PC-3 (cell line): ENCODE data around the gene TMEM130. TPM values are rescaled to one million over a fixed set of nuclear protein-coding genes. Genes with fewer than 3 reads are reported as not detected.
A peak's percentile ranks its signal among the peaks of the same experiment; 100 is the strongest.

Experiments
- ATAC-seq: fragments of 200-7000 bp; cut with Tn5 transposase; 2 replicates; pipeline ENCODE4 v1.9.1; 2020; ENCODE audit warnings: mild to moderate bottlenecking, moderate library complexity
- BruUV-seq: library from RNA; stranded (reverse); fragments of 400-500 nt; replicated peaks from 2 replicates; lab custom pipeline; 2021; lab: Mats Ljungman, UMichigan
- CTCF ChIA-PET: fragments of 300-600 bp; sonication (Branson Sonifier 250); formaldehyde crosslinking; loops from one replicate; lab custom pipeline; 2022; ENCODE audit warnings: antibody characterized with exemption; lab: Charles Lee
- POLR2A ChIA-PET: fragments of 300-600 bp; sonication (Branson Sonifier 250); formaldehyde crosslinking; loops from one replicate; lab custom pipeline; 2022; ENCODE audit warnings: antibody characterized with exemption; ENCODE audit not compliant: unreplicated experiment; lab: Charles Lee
- DNase-seq: peaks from one replicate; pipeline ENCODE4 v3.0.0-alpha.2; 2015
- H2AFZ ChIP-seq: fragments of 300-600 bp; sonication (generic); 2 replicates; pipeline ENCODE4 v1.6.0; 2016; ENCODE audit warnings: antibody characterized with exemption, low read length
- H3F3A ChIP-seq: fragments of 300-600 bp; sonication (generic); one replicate; pipeline ENCODE4 v1.6.0; 2017; ENCODE audit warnings: antibody characterized with exemption, low read length, control low read depth, mild to moderate bottlenecking; ENCODE audit not compliant: unreplicated experiment
- H3K27ac ChIP-seq: fragments of 300-600 bp; sonication (generic); 2 replicates; pipeline ENCODE4 v1.5.1; 2016; ENCODE audit warnings: mild to moderate bottlenecking, low read length
- H3K27me3 ChIP-seq: fragments of 300-600 bp; sonication (generic); 2 replicates; pipeline ENCODE4 v1.6.1; 2016; ENCODE audit warnings: low read length, mixed read lengths
- H3K36me3 ChIP-seq: fragments of 300-600 bp; sonication (generic); 2 replicates; pipeline ENCODE4 v1.6.1; 2016; ENCODE audit warnings: low read depth, mixed run types, low read length, mixed read lengths
- H3K4me1 ChIP-seq: fragments of 300-600 bp; sonication (generic); 2 replicates; pipeline ENCODE4 v1.5.1; 2016; ENCODE audit warnings: low read length; ENCODE audit not compliant: insufficient read depth
- H3K4me2 ChIP-seq: fragments of 300-600 bp; sonication (generic); 2 replicates; pipeline ENCODE4 v1.6.0; 2016; ENCODE audit warnings: low read length
- H3K4me3 ChIP-seq: fragments of 300-600 bp; sonication (generic); 2 replicates; pipeline ENCODE4 v1.5.1; 2016; ENCODE audit warnings: mild to moderate bottlenecking, low read length, mixed read lengths
- H3K79me2 ChIP-seq: fragments of 300-600 bp; sonication (generic); 2 replicates; pipeline ENCODE4 v1.6.1; 2017; ENCODE audit warnings: low read length, mixed read lengths
- H3K9ac ChIP-seq: fragments of 300-600 bp; sonication (generic); 2 replicates; pipeline ENCODE4 v1.6.0; 2016; ENCODE audit warnings: mild to moderate bottlenecking, low read length
- H3K9me2 ChIP-seq: fragments of 300-600 bp; sonication (generic); replicated peaks from 2 replicates; pipeline ENCODE4 v1.6.1; 2016; ENCODE audit warnings: mixed run types, low read length, mixed read lengths
- H3K9me3 ChIP-seq: fragments of 300-600 bp; sonication (generic); 2 replicates; pipeline ENCODE4 v1.6.1; 2016; ENCODE audit warnings: low read length, mixed read lengths
- H4K20me1 ChIP-seq: fragments of 300-600 bp; sonication (generic); 2 replicates; pipeline ENCODE4 v1.6.1; 2016; ENCODE audit warnings: low read length, mixed read lengths
- EZH2 ChIP-seq: fragments of 300-600 bp; sonication (generic); IDR thresholded peaks from one replicate; pipeline ENCODE4 v1.6.1; 2017; ENCODE audit warnings: antibody characterized with exemption, mild to moderate bottlenecking, low read length; ENCODE audit not compliant: unreplicated experiment
- EZH2phosphoT487 ChIP-seq: fragments of 300-600 bp; sonication (generic); IDR thresholded peaks from 2 replicates; pipeline ENCODE4 v1.6.1; 2018; ENCODE audit warnings: mild to moderate bottlenecking, antibody characterized with exemption, low read length, borderline replicate concordance
- intact Hi-C: fragments of 100-400 bp; cut with micrococcal nuclease; formaldehyde crosslinking; loops from 2 replicates; pipeline ENCODE4 v1.9.0; 2023
- total RNA-seq: library from RNA; depleted of rRNA; stranded (reverse); fragments of >200 nt; gene quantifications from 2 replicates; pipeline ENCODE4 v1.2.3, GENCODE V29; 2014
- TF ChIP-seq, protein P1 (sequence below): fragments of 300-600 bp; sonication (generic); conservative IDR thresholded peaks from 2 replicates; pipeline ENCODE4 v1.5.1; 2017; ENCODE audit warnings: antibody characterized with exemption, low read depth, mild to moderate bottlenecking, low read length

TMEM130 gene
- total RNA-seq, 1 experiment from 2014 or later, result not detected

DNA sequence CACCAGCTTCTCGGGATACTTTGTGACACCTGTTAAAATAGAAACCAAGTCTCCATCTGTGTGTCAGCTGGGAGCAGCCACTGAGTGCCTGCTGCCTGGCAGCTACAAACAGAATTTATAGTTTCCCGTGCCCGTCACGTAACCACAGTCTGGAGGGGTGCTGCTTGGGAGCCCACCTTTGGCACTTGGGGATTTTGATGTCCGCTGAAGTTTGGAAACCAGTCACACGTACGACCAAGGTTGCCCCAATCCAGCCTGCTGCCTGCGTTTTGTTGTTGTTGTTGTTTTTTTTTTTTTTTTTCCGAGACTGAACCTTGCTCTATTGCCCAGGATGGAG is 10.1 kb upstream of the TMEM130 start:
- TF ChIP-seq EZH2phosphoT487, result no peak
- H3K79me2 ChIP-seq, result peaks cover 25% of the 10 kb centered on the region
- CTCF ChIA-PET, result interaction anchor here (0.5 to 0.7 kb wide), 3 partner anchors 452 to 606 kb away, joined by 3 to 4 read pairs (median 4); no protein-coding TSS in a partner anchor
- H3K4me3 ChIP-seq, result peak overlapping the region; percentile 99
- H2AFZ ChIP-seq, result no peak overlapping the region
- no peaks in the 10 kb centered on the region for H3K9me3 ChIP-seq
- no peaks in the 10 kb centered on the region for H3F3A ChIP-seq
- H3K4me1 ChIP-seq, result peaks cover 7% of the 10 kb centered on the region
- POLR2A ChIA-PET, result interaction anchor here (0.5 to 0.6 kb wide), 2 partner anchors 1248 to 1732 kb away, joined by 4 read pairs; partner anchors contain the start of gene MOSPD3
- ATAC-seq, result no peak
- no peak for DNase-seq
- BruUV-seq, result no TSS peak
- no peak overlapping the region for H3K27ac ChIP-seq
- no peaks in the 10 kb centered on the region for H3K27me3 ChIP-seq
- H3K4me2 ChIP-seq, result peak overlapping the region; percentile 95
- H3K9ac ChIP-seq, result no peak overlapping the region
- H3K9me2 ChIP-seq, result no peaks in the 10 kb centered on the region
- intact Hi-C loops, result loop anchor here (1.0 kb wide), 1 partner anchor 33 kb away; no protein-coding TSS in a partner anchor
- H4K20me1 ChIP-seq, result peaks cover 6% of the 10 kb centered on the region; the same call in 1 of the 2 replicates
- peaks cover 27% of the 10 kb centered on the region for H3K36me3 ChIP-seq

GRCh38 chr7:98879198-98879978 is 9.6 kb upstream of the TMEM130 start:
- Histone ChIP-seq H3K4me1 (peaks cover 7% of the 10 kb centered on the region), H2AFZ (peak overlapping the region; percentile 86), H4K20me1 (peaks cover 6% of the 10 kb centered on the region; the same call in 1 of the 2 replicates), H3K9ac (peak overlapping the region; percentile 96), H3K79me2 (peaks cover 25% of the 10 kb centered on the region), H3K27ac (no peak overlapping the region), H3K27me3 (no peaks in the 10 kb centered on the region), H3K36me3 (peaks cover 22% of the 10 kb centered on the region), H3F3A (no peaks in the 10 kb centered on the region), H3K9me2 (no peaks in the 10 kb centered on the region), H3K4me3 (peak overlapping the region; percentile 99), H3K9me3 (no peaks in the 10 kb centered on the region), H3K4me2 (peak overlapping the region; percentile 95)
- CTCF ChIA-PET, result interaction anchor here (0.6 to 0.7 kb wide), 2 partner anchors 461 to 605 kb away, joined by 3 to 4 read pairs; no protein-coding TSS in a partner anchor
- peak; percentile 64 for ATAC-seq
- POLR2A ChIA-PET, result interaction anchor here (0.5 to 0.6 kb wide), 3 partner anchors 1203 to 1733 kb away, joined by 4 read pairs; partner anchors contain the start of gene MOSPD3
- TF ChIP-seq, protein P1, sequence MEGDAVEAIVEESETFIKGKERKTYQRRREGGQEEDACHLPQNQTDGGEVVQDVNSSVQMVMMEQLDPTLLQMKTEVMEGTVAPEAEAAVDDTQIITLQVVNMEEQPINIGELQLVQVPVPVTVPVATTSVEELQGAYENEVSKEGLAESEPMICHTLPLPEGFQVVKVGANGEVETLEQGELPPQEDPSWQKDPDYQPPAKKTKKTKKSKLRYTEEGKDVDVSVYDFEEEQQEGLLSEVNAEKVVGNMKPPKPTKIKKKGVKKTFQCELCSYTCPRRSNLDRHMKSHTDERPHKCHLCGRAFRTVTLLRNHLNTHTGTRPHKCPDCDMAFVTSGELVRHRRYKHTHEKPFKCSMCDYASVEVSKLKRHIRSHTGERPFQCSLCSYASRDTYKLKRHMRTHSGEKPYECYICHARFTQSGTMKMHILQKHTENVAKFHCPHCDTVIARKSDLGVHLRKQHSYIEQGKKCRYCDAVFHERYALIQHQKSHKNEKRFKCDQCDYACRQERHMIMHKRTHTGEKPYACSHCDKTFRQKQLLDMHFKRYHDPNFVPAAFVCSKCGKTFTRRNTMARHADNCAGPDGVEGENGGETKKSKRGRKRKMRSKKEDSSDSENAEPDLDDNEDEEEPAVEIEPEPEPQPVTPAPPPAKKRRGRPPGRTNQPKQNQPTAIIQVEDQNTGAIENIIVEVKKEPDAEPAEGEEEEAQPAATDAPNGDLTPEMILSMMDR, result peak; percentile 49
- no peak for TF ChIP-seq EZH2phosphoT487
- no peak for TF ChIP-seq EZH2
- BruUV-seq, result no TSS peak
- intact Hi-C loops, result loop anchor here (1.0 kb wide), 1 partner anchor 34 kb away; no protein-coding TSS in a partner anchor
- peak; percentile 59 for DNase-seq

DNA sequence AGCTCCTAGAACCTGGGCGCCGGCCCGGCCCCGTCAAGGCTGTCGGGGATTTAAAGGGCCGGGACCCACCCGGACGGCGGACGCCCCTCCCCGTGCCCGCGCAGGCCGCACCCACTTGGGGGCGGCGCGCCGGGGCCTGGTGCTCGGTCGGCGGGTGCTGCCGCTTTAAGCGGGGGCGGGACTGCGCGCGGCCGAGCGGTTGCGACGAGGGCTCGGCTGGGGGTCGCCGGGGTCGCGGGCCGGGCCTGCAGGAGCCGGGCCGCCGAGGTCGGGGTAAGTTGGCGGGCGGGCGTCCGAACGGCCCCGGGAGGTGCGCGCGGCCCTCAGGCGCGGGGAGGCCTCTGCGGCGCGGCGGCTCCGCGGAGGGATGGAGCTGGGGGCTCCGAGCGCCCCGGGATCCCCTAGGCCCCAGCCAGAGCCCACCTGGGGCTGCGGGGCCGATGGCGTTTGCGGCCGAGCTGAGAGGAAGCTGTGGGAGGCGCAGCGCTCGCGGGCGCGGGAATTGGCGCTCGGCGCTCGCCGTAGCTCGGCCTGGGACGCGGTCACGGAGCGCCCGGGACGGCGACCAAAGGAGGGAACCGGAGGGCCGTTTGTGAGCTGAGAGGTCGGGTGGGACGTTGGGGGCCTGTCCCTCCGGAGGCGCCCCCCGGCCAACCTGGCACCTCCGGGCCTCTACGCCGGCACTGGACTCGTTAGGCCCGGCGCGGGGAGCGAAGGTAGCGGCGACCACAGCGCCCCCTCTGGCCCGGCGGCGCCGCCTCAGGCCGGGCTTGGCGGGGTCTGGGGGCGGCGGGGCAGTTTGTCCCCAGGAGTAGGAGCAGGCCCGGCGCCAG is 8.8 kb upstream of the TMEM130 start, which contains the start of gene TRRAP:
Gene TRRAP, plus strand, starts transcription at position 168 of the 833 bp plus-strand sequence. CDS start 2,619 bp downstream, outside the sequence.
- BruUV-seq, result no TSS peak
- TF ChIP-seq EZH2, result no peak
- no peak for TF ChIP-seq EZH2phosphoT487
- TF ChIP-seq, protein P1, result peak; percentile 76
- DNase-seq (peak; percentile 63), ATAC-seq (peak; percentile 87)
- Histone ChIP-seq H3K9me2 (no peaks in the 10 kb centered on the region), H3K27me3 (no peaks in the 10 kb centered on the region), H3K36me3 (peaks cover 17% of the 10 kb centered on the region), H3K9ac (peak within 1 kb of the TSS; percentile 96), H3K79me2 (peaks cover 25% of the 10 kb centered on the region), H3K4me1 (peaks cover 7% of the 10 kb centered on the region), H3F3A (no peaks in the 10 kb centered on the region), H2AFZ (peak within 1 kb of the TSS; percentile 86), H4K20me1 (peaks cover 6% of the 10 kb centered on the region; the same call in 1 of the 2 replicates), H3K9me3 (no peaks in the 10 kb centered on the region), H3K27ac (0 out of 2 replicates have a peak within 1 kb of the TSS, but pooled peaks have one; percentile 18), H3K4me2 (peak within 1 kb of the TSS; percentile 95), H3K4me3 (peak within 1 kb of the TSS; percentile 99)
- POLR2A ChIA-PET, result interaction anchor here (0.6 kb wide), 2 partner anchors 17 to 90 kb away, joined by 3 to 5 read pairs; no protein-coding TSS in a partner anchor
- CTCF ChIA-PET, result no interaction called here
- intact Hi-C loops, result loop anchor here (1.0 kb wide), 1 partner anchor 35 kb away; no protein-coding TSS in a partner anchor
